SK-N-SH treated with all-trans-retinoic acid at 6 μM for 48 hours (cell line): ENCODE data around the gene DGUOK.

Source experiments
- ATAC-seq: fragments of 200-7000 bp; cut with Tn5 transposase; 3 replicates; pipeline ENCODE4 v1.9.1; 2020; ENCODE audit warnings: mild to moderate bottlenecking, moderate library complexity
- ARNTL ChIP-seq: fragments of 450-650 bp; formaldehyde crosslinking; IDR thresholded peaks from 2 replicates; pipeline ENCODE4 v1.5.0; 2020; ENCODE audit warnings: low read depth, mild to moderate bottlenecking, moderate library complexity, borderline replicate concordance
- BACH2 ChIP-seq: fragments of 250-450 bp; sonication (Bioruptor Pico); IDR thresholded peaks from 2 replicates; pipeline ENCODE4 v1.9.0; 2021; ENCODE audit warnings: mild to moderate bottlenecking, borderline replicate concordance
- CSDC2 ChIP-seq: fragments of 250-450 bp; sonication (Bioruptor Pico); IDR thresholded peaks from 2 replicates; pipeline ENCODE4 v1.5.0; 2020; ENCODE audit warnings: mild to moderate bottlenecking, moderate library complexity
- CSRNP3 ChIP-seq: fragments of 250-450 bp; sonication (Bioruptor Pico); IDR thresholded peaks from 2 replicates; pipeline ENCODE4 v1.5.1; 2021; ENCODE audit warnings: mild to moderate bottlenecking, moderate library complexity
- ESRRG ChIP-seq: fragments of 250-450 bp; sonication (Bioruptor Pico); IDR thresholded peaks from 2 replicates; pipeline ENCODE4 v1.6.1; 2021; ENCODE audit warnings: mild to moderate bottlenecking
- GLIS3 ChIP-seq: fragments of 250-450 bp; sonication (Bioruptor Pico); IDR thresholded peaks from 2 replicates; pipeline ENCODE4 v1.5.0; 2020; ENCODE audit warnings: mild to moderate bottlenecking, moderate library complexity
- ISL1 ChIP-seq: fragments of 250-450 bp; sonication (Bioruptor Pico); IDR thresholded peaks from 2 replicates; pipeline ENCODE4 v2.1.2; 2022; ENCODE audit warnings: mild to moderate bottlenecking, moderate library complexity
- OSR1 ChIP-seq: fragments of 250-450 bp; sonication (Bioruptor Pico); IDR thresholded peaks from 2 replicates; pipeline ENCODE4 v1.8.0; 2022; ENCODE audit warnings: moderate library complexity, mild to moderate bottlenecking, inconsistent platforms
- PATZ1 ChIP-seq: fragments of 250-450 bp; sonication (Bioruptor Pico); IDR thresholded peaks from 2 replicates; pipeline ENCODE4 v1.8.0; 2020; ENCODE audit warnings: mild to moderate bottlenecking, moderate library complexity, borderline replicate concordance
- POU6F1 ChIP-seq: fragments of 250-450 bp; sonication (Bioruptor Pico); IDR thresholded peaks from 2 replicates; pipeline ENCODE4 v1.8.0; 2021; ENCODE audit warnings: low read depth, mild to moderate bottlenecking, moderate library complexity, borderline replicate concordance
- RARB ChIP-seq: fragments of 250-450 bp; sonication (Bioruptor Pico); IDR thresholded peaks from 2 replicates; pipeline ENCODE4 v1.8.0; 2021; ENCODE audit warnings: mild to moderate bottlenecking, moderate library complexity
- SNAI2 ChIP-seq: fragments of 250-450 bp; sonication (Bioruptor Pico); IDR thresholded peaks from 2 replicates; pipeline ENCODE4 v1.5.0; 2020; ENCODE audit warnings: mild to moderate bottlenecking, moderate library complexity
- TOX ChIP-seq: fragments of 250-450 bp; sonication (Bioruptor Pico); IDR thresholded peaks from 2 replicates; pipeline ENCODE4 v1.8.0; 2021; ENCODE audit warnings: mild to moderate bottlenecking, moderate library complexity, borderline replicate concordance
- TSHZ2 ChIP-seq: fragments of 250-450 bp; sonication (Bioruptor Pico); IDR thresholded peaks from 2 replicates; pipeline ENCODE4 v1.5.0; 2020; ENCODE audit warnings: mild to moderate bottlenecking, moderate library complexity
- ZC3H10 ChIP-seq: fragments of 250-450 bp; sonication (Bioruptor Pico); IDR thresholded peaks from 2 replicates; pipeline ENCODE4 v1.5.1; 2021; ENCODE audit warnings: mild to moderate bottlenecking, moderate library complexity
- ZFP3 ChIP-seq: fragments of 250-450 bp; sonication (Bioruptor Pico); IDR thresholded peaks from 2 replicates; pipeline ENCODE4 v1.5.0; 2020; ENCODE audit warnings: mild to moderate bottlenecking, moderate library complexity
- ZNF565 ChIP-seq: fragments of 450-650 bp; formaldehyde crosslinking; conservative IDR thresholded peaks from 2 replicates; pipeline ENCODE4 v1.5.0; 2020; ENCODE audit warnings: low read depth, mild to moderate bottlenecking, moderate library complexity
- ZNF8 ChIP-seq: fragments of 450-650 bp; formaldehyde crosslinking; IDR thresholded peaks from 2 replicates; pipeline ENCODE4 v1.5.0; 2020; ENCODE audit warnings: mild to moderate bottlenecking, moderate library complexity

The DGUOK gene

GRCh38 chr2:74005786-74006185 lies 79.1 kb downstream of the DGUOK start:
- no peak for ATAC-seq
- TF ChIP-seq ISL1 (no peak), OSR1 (CRISPR knock-in tag) (no peak), PATZ1 (CRISPR knock-in tag) (no peak), GLIS3 (CRISPR knock-in tag) (no peak), ZNF565 (CRISPR knock-in tag) (no peak), POU6F1 (no peak)

GRCh38 chr2:74006459-74006858 lies 79.8 kb downstream of the DGUOK start:
- no peak for ATAC-seq
- no peak for TF ChIP-seq CSRNP3 (CRISPR knock-in tag)
- no peak for TF ChIP-seq TSHZ2 (CRISPR knock-in tag)
- no peak for TF ChIP-seq SNAI2 (CRISPR knock-in tag)
- TF ChIP-seq ISL1 = no peak
- no peak for TF ChIP-seq PATZ1 (CRISPR knock-in tag)
- no peak for TF ChIP-seq TOX
- no peak for TF ChIP-seq OSR1 (CRISPR knock-in tag)
- no peak for TF ChIP-seq ZNF8
- no peak for TF ChIP-seq ZFP3 (CRISPR knock-in tag)
- TF ChIP-seq ESRRG = no peak
- TF ChIP-seq ZC3H10 = no peak

GRCh38 chr2:74007121-74007520 lies 80.4 kb downstream of the DGUOK start:
- no peak for TF ChIP-seq POU6F1
- no peak for TF ChIP-seq SNAI2 (CRISPR knock-in tag)
- no peak for TF ChIP-seq BACH2 (CRISPR knock-in tag)
- TF ChIP-seq ZC3H10 = no peak
- TF ChIP-seq ZFP3 (CRISPR knock-in tag) = no peak
- no peak for TF ChIP-seq ESRRG
- TF ChIP-seq TSHZ2 (CRISPR knock-in tag) = no peak
- no peak for TF ChIP-seq GLIS3 (CRISPR knock-in tag)
- TF ChIP-seq RARB (CRISPR knock-in tag) = no peak
- TF ChIP-seq PATZ1 (CRISPR knock-in tag) = no peak
- no peak for TF ChIP-seq ARNTL
- no peak for TF ChIP-seq CSDC2 (CRISPR knock-in tag)

More at GRCh38 chr2:74007121-74007520, 80.4 kb downstream of the DGUOK start:
- no peak for ATAC-seq
